Activated T-cell treated with anti-CD3 and anti-CD28 coated beads for 1 hour (primary cell): ENCODE results near the gene DHX58.

Source experiments
- DNase-seq: peaks from one replicate; pipeline ENCODE4 v3.0.0-alpha.2; 2020; ENCODE audit warnings: low read depth

Gene DHX58

GRCh38 chr17:42052346-42052877 is 60.1 kb downstream of the DHX58 start:
- no peak for DNase-seq

DNA sequence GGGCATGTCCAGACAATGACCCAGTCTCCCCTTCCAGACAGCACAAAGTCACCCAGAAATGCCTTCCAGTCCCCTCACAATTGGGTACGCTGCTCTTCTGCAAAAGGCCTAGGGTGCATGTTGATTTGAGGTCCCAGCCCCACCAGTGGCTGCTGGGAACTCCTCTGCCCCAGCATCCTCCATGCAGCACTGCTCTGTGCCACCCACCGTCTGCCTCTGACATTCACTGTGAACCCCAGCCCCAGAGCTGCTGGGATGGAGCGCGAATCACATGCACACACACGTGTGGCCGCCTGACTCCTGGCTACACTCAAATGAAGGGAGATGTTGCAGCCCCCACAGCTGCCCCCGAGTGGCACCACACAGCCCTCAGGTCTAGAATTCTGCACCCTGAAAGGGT is 60.9 kb downstream of the DHX58 start:
- no peak for DNase-seq
